GM21723 (cell line): ENCODE measurements around the gene CCL27.

Experiments
- ATAC-seq: cut with Tn5 transposase; IDR thresholded peaks from one replicate; pipeline ENCODE4 v1.9.1; 2021; ENCODE audit warnings: mild to moderate bottlenecking, moderate library complexity; ENCODE audit not compliant: unreplicated experiment

CCL27 gene

GRCh38 chr9:34628656-34629490, 33.6 kb downstream of the CCL27 start, which contains the start of gene ARID3C:
Gene ARID3C (minus strand): TSS chr9:34629066. CDS start chr9:34628014, 1,052 bp downstream.
- no peak for ATAC-seq

- no peak for ATAC-seq
Measured at GRCh38 chr9:34627716-34628655, 34.5 kb downstream of the CCL27 start.

GRCh38 chr9:34625186-34625486, 37.3 kb downstream of the CCL27 start:
- ATAC-seq, result no peak

GRCh38 chr9:34624475-34625185, 37.8 kb downstream of the CCL27 start:
- ATAC-seq, result no peak

GRCh38 chr9:34623374-34624235, 38.9 kb downstream of the CCL27 start:
- no peak for ATAC-seq

- peak; percentile 99 for ATAC-seq
Measured at GRCh38 chr9:34620061-34620994, 42.1 kb downstream of the CCL27 start, which contains the start of gene DCTN3. Gene DCTN3 (minus strand): TSS chr9:34620495. CDS start chr9:34620464, 31 bp downstream.

- ATAC-seq, result no peak
Measured at GRCh38 chr9:34615132-34615531, 47.3 kb downstream of the CCL27 start.

GRCh38 chr9:34612788-34613390, 49.6 kb downstream of the CCL27 start:
- ATAC-seq, result peak; percentile 49
